Glomerular visceral epithelial cell (primary cell): ENCODE measurements around the gene RPS6KB2.
"Not testable (repeated sequence)": the region's sequence is repeated elsewhere in the genome, so short reads cannot be mapped to it uniquely, and the experiment has no call there.

Source experiments
- DNase-seq: peaks from one replicate; pipeline ENCODE4 v3.0.0-alpha.2; 2016; ENCODE audit errors: extremely low spot score

The RPS6KB2 gene

GRCh38 chr11:67466962-67467771 is 38.9 kb downstream of the RPS6KB2 start:
- no peak for DNase-seq

DNA sequence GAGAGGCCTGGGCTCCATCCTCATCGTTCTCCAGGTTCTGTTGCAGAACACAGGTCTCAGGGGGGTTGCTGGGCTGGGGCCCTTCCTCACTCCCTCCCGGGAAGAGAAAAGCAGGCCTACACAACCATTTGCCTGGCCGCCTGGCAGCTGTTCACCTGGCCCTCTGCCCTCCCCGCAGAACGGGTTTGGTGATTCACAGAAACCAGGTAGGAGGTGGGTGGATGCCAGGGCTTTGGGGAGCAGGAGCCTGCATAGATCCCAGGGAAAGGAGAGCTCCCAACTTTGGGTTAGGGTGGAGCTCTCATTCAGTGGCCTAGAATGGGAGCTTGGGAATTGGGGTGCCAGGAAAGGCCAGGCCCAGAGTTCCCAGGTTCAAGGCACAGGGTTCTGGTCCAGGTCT is 39.8 kb downstream of the RPS6KB2 start:
- DNase-seq, result no peak

DNA sequence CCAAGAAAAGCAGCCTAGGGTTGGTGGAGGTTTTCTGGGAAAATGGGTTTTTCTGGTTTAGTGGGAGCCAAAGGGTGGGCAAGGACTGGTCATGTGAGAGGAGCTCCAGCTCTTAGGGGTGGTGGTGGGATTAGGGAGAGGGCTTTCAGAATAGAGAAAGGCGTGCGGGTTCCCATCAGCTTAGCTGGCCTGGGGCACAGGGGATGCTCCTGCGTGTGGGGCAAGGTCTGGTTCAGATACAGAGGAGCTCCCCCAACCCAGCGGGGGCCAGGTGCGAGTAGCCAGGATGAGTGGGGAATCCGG is 40.1 kb downstream of the RPS6KB2 start:
- no peak for DNase-seq

GRCh38 chr11:67468759-67469507 is 40.6 kb downstream of the RPS6KB2 start, which contains the start of gene TMEM134:
TSS of gene TMEM134 (minus strand) at chr11:67469251. CDS start at chr11:67469192, 59 bp downstream.
- DNase-seq, result peak; percentile 92

DNA sequence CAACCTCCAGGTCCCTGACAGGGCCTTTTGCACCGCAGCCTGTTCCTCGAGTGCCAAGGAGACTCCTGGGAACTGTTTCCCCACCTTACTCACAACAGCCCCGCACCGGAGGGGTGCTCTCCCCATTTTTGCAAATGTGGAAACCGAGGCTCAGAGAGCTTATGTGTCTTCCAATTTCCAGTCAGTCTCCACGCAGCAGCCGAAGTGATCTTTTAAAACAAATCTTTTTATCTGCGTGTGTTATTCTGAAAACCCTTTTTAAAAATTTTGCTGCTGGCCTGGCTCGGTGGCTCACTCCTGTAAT is 41.2 kb downstream of the RPS6KB2 start:
- DNase-seq, result no peak

DNA sequence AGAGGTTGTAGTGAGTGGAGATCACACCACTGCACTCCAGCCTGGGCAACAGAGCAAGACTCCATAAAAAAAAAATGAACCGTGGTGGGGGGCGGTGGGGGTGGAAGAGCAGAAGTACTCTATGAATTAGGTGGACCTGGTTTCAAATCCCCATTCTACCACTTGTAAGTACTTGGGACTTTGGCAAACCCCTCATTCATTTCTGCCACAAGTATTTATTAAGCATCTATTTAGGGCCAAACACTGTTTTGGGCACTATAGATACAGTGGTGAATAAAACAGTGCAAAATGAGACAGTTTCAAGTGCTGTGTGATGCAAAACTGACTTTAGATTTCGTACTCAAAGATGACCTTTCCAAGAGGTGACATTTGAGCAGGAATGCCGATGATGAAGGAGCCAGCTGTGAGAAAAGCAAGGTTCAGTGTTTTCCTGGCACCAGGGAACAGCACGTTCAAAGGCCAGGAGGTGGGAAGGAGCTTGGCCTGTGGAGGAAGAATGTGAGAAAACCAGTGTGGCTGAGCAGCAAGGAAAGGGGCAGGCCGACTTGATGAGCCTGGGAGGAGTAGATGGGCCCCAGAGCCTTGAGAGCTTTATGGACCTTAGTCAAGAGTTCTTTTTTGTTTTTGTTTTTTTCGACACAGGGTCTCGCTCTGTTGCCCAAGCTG is 42.2 kb downstream of the RPS6KB2 start:
- DNase-seq, result no peak

GRCh38 chr11:67472882-67473281 is 44.6 kb downstream of the RPS6KB2 start:
- no peak for DNase-seq

DNA sequence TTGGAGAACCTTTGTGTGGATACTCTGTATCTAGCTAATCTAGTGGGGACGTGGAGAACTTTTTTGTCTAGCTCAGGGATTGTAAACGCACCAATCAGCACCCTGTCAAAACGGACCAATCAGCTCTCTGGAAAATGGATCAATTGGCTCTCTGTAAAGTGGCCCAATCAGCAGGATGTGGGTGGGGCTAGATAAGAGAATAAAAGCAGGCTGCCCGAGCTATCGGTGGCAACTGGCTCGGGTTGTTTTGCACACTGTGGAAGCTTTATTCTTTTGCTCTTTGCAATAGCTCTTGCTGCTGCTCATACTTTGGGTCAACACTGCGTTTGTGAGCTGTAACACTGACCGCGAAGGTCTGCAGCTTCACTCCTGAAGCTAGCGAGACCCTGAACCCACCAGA is 48.4 kb downstream of the RPS6KB2 start:
- DNase-seq, result not testable (repeated sequence)

DNA sequence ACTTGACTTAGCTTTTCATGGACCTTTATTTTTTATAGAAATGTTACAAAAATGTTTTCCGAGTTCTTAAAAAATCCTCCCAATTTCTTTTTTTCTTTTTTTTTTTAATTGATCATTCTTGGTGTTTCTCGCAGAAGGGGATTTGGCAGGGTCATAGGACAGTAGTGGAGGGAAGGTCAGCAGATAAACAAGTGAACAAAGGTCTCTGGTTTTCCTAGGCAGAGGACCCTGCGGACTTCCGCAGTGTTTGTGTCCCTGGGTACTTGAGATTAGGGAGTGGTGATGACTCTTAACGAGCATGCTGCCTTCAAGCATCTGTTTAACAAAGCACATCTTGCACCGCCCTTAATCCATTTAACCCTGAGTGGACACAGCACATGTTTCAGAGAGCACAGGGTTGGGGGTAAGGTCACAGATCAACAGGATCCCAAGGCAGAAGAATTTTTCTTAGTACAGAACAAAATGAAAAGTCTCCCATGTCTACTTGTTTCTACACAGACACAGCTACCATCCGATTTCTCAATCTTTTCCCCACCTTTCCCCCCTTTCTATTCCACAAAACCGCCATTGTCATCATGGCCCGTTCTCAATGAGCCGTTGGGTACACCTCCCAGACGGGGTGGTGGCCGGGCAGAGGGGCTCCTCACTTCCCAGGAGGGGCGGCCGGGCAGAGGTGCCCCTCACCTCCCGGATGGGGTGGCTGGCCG is 49.2 kb downstream of the RPS6KB2 start:
- DNase-seq, result not testable (repeated sequence)

DNA sequence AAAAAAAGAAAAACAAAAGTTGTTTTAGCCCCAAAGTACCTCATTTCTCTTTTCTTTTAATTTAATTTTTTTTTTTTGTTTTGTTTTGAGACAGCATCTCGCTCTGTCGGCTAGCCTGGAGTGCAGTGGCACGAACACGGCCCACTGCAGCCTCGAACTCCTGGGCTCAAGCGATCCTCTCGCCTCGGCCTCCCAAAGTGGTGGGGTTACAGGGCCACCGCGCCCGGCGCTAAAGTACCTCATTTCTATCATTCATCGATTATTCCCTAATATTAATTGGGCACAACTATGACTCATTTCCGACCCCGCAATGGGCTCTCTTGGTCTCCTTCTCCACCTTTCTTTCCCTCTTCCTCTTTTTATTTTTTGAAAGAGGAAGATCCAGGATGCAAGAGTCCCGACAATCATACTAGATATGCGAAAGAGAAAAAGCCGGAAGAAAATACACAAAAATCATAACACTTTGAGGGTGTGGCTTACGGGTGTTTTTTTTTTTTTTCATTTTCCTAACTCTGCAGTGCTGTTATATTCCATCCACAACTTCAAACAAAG is 54.1 kb downstream of the RPS6KB2 start:
- no peak for DNase-seq

DNA sequence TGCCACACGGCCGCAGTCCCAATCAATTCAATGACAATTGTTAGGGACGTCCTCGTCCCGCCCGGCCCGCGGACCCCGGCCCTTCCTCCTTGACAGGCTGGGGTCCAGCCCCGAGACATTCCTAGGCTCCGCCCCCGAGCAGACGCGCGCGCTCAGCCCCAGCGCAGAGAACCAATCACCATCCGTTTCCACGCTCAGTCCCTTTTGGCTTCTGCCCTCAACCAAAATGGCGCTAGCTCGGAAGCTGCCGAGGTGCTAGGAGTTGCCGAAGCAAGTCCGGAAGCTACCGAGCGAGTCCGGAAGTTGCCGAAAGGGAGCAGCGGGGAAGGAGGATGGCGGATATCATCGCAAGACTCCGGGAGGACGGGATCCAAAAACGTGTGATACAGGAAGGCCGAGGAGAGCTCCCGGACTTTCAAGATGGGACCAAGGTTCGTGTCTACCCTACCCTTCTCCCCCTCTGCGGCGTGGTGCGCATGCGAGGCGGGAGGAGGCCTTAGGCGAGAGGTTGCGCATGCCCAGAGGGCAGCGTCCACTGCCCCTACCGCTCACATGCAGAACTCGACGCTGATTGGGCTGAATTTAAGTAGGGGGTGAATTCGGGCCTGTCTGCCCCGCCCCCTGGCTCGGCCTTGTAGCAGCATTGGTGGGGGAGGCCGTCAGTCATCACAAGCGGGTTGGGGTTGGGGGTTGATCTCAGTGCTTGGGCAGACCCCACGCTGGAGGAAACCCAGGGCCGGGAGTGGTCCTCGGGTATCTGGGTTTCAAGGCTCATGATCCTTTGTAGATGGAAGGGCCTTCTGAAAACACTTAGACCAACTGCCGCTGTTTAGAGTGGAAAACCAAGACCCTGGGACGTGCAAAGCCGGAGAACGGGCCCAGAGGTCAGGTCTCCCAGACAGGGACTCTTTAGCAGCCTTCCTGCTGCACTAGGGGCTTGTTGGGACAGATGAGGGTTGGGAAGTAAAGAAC is 54.8 kb downstream of the RPS6KB2 start, which contains the start of gene AIP:
AIP (plus strand) TSS at position 200 of the 972 bp plus-strand sequence; CDS start at position 333, 133 bp downstream.
- peak; percentile 96 for DNase-seq

- no peak for DNase-seq
These were observed 55.8 kb downstream of the RPS6KB2 start for GRCh38 chr11:67483831-67484665.

GRCh38 chr11:67484847-67485311 is 56.6 kb downstream of the RPS6KB2 start:
- no peak for DNase-seq
